Measurements from ENCODE around the gene DLL4.

DLL4 gene

DNA sequence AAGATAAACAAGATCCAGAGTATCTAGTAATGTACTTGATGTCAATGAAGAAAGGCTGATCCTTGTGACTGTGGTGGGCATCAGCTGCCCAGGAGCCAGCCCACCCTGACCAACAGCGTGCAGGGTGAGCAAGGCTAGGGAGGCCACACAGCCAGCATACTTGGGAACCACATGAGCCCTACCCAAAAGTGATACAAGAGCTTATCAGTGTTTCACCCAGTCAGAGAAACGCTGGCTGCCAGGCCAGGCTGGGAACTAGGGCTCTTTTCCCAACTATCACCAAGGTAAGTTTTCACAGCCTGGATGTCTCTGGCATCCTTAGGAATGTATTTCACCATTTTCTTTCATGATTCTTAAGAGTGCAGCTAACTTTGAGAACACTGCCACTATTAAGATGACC lies 49.0 kb downstream of the DLL4 start:
- in situ Hi-C loops (cut with HindIII; ENCODE audit: low sequenced_read_pairs): no loop called here
- no peak for DNase-seq (ENCODE audit: low read depth)
- TF ChIP-seq, protein P1, sequence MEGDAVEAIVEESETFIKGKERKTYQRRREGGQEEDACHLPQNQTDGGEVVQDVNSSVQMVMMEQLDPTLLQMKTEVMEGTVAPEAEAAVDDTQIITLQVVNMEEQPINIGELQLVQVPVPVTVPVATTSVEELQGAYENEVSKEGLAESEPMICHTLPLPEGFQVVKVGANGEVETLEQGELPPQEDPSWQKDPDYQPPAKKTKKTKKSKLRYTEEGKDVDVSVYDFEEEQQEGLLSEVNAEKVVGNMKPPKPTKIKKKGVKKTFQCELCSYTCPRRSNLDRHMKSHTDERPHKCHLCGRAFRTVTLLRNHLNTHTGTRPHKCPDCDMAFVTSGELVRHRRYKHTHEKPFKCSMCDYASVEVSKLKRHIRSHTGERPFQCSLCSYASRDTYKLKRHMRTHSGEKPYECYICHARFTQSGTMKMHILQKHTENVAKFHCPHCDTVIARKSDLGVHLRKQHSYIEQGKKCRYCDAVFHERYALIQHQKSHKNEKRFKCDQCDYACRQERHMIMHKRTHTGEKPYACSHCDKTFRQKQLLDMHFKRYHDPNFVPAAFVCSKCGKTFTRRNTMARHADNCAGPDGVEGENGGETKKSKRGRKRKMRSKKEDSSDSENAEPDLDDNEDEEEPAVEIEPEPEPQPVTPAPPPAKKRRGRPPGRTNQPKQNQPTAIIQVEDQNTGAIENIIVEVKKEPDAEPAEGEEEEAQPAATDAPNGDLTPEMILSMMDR (IDR thresholded peaks at IDR 0.05; ENCODE audit: low read depth, low read length, missing control alignments): no peak
- H3K4me3 ChIP-seq (ENCODE audit: low read depth, low read length): no peak overlapping the region

DNA sequence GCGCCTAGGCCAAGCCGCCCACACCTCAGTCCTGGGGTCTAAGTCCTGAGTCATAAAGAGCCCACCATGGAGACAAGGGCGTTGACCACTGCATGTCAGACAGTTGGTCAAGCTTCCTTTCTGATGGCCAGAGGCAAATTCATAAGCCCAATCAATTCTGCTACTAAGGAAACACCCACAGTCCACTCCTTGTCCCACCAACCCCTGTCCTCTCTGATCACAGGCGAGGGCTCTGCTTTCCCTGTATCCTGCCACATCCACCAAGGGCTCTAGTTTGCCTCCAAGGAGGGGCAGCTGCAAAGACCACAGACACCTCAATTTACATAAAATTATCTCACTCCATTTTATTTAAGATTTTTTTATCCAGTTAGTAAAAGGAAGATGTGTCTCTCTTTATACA lies 49.4 kb downstream of the DLL4 start:
- TF ChIP-seq, protein P1 (IDR thresholded peaks at IDR 0.05; ENCODE audit: low read depth, low read length, missing control alignments): no peak
- in situ Hi-C loops (cut with HindIII; ENCODE audit: low sequenced_read_pairs): no loop called here
- no peak overlapping the region for H3K4me3 ChIP-seq (ENCODE audit: low read depth, low read length)
- no peak for DNase-seq (ENCODE audit: low read depth)

DNA sequence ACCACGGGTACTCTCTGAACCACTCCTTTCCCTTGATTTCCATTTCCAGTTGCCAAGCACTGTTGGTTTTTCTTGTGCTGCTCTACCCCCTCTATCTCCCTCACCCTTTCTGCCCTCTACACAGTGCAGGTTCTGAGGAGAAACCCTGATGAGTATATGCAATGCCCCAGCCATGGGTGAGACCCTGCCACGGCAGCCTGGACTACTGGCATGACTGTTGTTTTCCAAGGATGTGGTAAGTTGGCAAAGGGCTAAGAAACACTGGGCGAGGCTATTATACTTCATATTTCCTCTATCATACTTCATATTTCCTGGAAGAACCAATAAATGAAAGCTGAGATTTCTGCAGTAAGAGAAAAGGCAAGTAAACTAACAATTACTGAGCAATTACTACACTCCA lies 52.0 kb downstream of the DLL4 start:
- no peak for DNase-seq (ENCODE audit: low read depth)
- in situ Hi-C loops (cut with HindIII; ENCODE audit: low sequenced_read_pairs): no loop called here
- TF ChIP-seq, protein P1 (IDR thresholded peaks at IDR 0.05; ENCODE audit: low read depth, low read length, missing control alignments): no peak
- no peak overlapping the region for H3K4me3 ChIP-seq (ENCODE audit: low read depth, low read length)

DNA sequence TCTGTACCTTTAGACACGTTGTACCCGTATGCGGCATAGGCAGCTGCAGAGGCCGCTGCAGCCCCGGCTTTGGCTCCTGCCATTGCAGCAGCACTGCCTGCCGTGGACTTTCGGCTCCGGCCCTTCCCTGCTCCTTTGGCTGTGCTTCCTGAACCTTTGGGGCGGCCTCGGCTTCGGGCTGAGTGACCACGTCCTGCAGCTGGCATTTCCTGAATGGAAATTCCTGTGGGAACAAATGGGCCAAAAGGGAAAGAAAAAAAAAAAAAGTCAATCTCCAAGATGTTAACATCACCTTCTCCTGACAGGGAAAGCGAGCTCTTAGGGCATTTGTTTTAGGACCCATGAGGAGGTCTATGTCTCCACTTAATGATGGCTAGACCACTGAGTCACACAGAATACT lies 53.7 kb downstream of the DLL4 start:
- in situ Hi-C loops (cut with HindIII; ENCODE audit: low sequenced_read_pairs): no loop called here
- TF ChIP-seq, protein P1 (IDR thresholded peaks at IDR 0.05; ENCODE audit: low read depth, low read length, missing control alignments): no peak
- peak; percentile 63 for DNase-seq (ENCODE audit: low read depth)

DNA sequence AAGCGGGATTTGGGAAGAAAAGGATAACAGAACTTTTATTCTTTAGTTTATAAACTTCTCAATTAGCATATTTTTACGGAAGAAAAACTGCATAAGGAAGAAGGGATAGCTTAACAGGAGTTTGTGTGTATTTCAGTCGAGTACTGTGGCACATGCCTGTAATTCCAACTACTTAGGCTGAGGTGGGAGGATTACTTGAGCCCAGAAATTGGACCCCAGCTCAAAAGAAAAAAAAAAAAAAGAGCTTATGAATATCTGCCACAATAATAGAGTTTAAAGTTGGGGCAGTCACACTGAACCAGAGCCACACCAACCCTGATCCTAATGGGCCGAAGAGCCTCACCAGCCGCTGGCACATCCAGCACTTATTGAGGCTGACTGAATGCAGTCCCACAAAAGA lies 55.3 kb downstream of the DLL4 start:
- H3K4me3 ChIP-seq (ENCODE audit: low read depth, low read length): no peak overlapping the region
- TF ChIP-seq, protein P1 (IDR thresholded peaks at IDR 0.05; ENCODE audit: low read depth, low read length, missing control alignments): no peak
- in situ Hi-C loops (cut with HindIII; ENCODE audit: low sequenced_read_pairs): no loop called here
- no peak for DNase-seq (ENCODE audit: low read depth)

More for the DNA sequence above, 53.7 kb downstream of the DLL4 start:
- H3K4me3 ChIP-seq (ENCODE audit: low read depth, low read length): no peak overlapping the region

DNA sequence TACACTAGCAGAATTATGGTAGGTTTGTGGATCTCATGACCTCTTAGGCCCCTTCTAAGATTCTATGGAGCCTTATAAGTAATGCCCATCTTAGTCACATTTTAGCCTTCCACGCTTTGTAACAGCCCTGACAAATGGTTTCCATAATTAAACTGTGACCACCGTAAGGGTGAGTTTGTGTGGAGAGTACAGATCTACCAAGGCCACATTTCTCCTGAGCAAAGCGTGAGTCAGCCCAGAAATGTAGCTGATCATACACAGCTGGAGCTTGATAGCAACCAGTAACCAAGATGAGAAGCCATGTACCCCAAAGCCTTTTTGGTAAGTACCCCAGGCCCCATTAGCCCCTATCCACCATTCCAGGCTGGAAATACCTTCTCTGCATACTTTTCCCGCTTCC lies 55.8 kb downstream of the DLL4 start:
- in situ Hi-C loops (cut with HindIII; ENCODE audit: low sequenced_read_pairs): no loop called here
- peak; percentile 83 for DNase-seq (ENCODE audit: low read depth)
- H3K4me3 ChIP-seq (ENCODE audit: low read depth, low read length): no peak overlapping the region
- TF ChIP-seq, protein P1 (IDR thresholded peaks at IDR 0.05; ENCODE audit: low read depth, low read length, missing control alignments): no peak

Data from astrocyte of the cerebellum (primary cell).